GM12872 (cell line): ENCODE data around the gene FBN3.

Experiments
- TF ChIP-seq, protein P1 (sequence below): IDR thresholded peaks from 3 replicates; pipeline ENCODE4 v1.5.1; 2011; ENCODE audit warnings: low read depth, mild to moderate bottlenecking, low read length, moderate library complexity; ENCODE audit not compliant: insufficient read depth

Gene FBN3

DNA sequence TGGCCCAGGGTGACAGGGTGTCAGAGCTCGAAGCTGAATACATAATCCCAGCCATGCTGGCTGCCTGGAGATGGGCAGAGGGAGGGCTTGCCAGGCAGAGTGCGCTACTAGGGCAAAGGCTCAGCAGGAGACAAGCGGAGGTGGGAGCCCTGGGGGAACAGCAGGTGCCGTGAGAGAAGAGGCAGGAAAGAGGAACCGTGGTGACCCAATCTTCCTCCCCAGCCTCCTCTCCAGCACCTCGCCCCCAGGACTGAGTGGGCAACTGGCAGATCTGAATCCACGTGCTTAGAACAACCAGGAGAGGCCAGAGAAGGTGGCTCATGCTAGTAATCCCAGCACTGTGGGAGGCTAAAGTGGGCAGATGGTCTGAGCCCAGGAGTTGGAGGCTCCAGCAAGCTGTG is 107.9 kb downstream of the FBN3 start:
- TF ChIP-seq, protein P1, sequence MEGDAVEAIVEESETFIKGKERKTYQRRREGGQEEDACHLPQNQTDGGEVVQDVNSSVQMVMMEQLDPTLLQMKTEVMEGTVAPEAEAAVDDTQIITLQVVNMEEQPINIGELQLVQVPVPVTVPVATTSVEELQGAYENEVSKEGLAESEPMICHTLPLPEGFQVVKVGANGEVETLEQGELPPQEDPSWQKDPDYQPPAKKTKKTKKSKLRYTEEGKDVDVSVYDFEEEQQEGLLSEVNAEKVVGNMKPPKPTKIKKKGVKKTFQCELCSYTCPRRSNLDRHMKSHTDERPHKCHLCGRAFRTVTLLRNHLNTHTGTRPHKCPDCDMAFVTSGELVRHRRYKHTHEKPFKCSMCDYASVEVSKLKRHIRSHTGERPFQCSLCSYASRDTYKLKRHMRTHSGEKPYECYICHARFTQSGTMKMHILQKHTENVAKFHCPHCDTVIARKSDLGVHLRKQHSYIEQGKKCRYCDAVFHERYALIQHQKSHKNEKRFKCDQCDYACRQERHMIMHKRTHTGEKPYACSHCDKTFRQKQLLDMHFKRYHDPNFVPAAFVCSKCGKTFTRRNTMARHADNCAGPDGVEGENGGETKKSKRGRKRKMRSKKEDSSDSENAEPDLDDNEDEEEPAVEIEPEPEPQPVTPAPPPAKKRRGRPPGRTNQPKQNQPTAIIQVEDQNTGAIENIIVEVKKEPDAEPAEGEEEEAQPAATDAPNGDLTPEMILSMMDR, result no peak

DNA sequence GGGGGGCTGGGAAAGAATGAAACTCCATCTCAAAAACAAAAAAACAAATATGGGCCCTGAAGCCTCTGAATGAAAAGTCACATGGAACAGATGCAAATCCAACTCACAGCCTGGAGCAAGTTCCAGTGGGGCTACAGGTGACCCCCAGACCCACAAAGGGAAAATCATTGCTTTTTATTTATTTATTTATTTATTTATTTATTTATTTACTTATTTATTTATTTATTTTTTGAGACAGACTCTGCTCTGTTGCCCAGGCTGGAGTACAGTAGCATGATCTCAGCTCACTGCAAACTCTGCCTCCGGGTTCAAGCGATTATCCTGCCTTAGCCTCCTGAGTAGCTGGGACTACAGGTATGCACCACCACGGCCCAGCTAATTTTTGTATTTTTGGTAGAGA is 110.2 kb downstream of the FBN3 start:
- TF ChIP-seq, protein P1, result no peak

DNA sequence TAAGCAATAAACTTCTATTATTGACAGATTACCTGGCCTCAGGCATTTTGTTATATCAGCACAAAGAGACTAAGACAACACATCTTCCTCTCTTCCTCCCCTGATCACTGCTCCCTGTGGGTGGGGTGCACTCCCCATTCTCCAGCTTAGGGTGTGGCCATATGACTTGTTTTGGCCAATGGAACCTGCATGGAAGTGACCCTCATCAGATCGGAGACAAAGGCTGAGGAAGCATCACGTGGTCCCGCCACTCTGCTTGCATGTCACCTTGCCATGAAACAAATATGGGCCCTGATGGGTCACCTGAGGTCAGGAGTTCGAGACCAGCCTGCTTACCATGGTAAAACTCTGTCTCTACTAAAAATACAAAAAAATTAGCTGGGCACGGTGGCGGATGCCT is 110.6 kb downstream of the FBN3 start:
- TF ChIP-seq, protein P1, result no peak

DNA sequence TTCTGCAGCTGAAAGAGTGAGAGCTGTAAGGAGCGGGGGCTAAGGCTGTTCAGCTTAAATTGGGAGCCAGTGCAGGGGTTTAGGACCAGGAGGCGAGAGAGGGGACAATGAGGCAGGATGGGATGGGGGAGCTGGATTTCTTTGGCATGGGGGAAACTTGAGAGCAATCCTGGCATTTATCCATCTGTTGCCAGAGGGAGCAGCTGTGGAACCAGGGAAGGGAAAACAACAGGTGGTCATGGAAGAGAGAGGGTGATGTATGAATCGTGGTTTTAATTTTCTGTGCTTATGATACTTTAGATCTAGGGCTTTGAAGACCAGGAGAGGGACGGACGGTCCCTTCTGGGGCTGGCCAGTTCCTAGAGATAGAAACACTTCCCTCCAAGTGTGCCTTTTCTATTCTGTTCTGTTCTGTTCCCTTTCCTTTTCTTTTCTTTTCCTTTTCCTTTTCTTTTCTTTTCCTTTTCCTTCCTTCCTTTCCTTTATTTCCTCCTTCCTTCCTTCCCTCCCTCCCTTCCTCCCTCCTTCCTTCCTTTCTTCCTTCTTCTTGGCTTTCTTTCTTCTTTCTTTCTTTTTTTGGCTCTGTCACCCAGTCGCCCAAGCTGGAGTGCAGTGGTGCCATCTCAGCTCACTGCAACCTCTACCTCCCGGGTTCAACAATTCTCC is 112.8 kb downstream of the FBN3 start:
- TF ChIP-seq, protein P1, result no peak

DNA sequence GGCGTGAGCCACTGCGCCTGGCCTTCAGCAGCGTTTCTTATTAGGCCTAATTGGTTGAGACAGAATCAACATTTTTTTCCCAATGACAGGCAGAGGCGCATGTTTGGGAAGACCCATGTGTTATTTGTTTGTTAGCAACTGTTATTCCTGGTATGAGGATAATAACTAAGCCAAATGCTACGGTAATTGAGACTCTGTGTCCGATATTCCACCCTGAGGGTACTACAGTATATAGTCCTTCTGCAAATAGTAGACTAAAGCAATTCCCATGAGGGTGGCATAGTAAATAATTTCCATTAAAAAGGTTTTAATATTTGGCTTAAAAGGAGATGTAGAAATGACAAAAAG is 115.2 kb downstream of the FBN3 start:
- TF ChIP-seq, protein P1, result no peak

DNA sequence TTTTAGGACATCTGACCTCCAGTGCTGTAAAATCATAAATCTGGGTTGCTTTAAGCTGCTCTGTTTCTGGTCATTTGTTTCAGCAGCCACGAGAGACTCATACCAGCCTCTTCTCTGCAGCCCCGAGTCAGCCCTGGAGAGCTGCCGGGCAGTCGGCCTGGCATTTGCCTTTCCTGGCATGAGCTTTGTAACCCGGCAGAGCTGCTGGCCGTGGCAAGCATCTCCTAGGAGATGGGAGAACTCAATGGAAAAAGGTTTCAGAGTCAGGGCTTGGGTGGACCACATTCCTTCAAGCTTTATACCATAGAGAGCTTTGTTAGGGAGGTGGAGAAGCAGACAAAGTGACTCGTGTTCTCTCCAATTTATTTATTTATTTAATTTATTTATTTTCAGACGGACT is 118.4 kb downstream of the FBN3 start:
- TF ChIP-seq, protein P1, result no peak

DNA sequence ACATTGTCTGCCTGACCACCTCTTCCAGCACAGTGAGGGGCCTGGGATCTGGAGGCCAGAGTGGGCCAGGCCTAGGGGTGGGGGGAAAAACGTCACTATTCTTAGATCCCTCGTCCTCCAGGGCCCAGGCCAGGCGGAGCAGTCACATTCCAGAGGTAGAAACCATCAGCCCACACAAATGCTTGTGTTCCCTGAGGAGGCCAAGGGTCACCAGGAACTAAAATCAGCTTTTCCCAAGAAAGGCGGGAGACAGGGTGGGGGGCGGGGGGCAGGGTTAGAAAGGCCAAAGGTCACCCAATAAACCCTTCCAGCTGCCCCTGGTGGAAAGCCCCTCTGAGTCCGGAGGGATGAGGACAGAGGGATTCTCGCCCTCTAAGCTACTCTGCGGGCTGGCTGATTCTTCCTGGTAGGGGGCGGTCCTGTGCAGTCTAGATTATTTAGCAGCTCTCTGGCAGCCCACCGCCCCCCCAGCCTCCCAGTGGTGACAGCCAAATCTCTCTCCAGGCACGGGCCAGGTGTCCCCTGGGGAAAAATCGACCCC is 120.4 kb downstream of the FBN3 start:
- TF ChIP-seq, protein P1, result no peak
